Measurements from ENCODE around the gene JAGN1.

DNA sequence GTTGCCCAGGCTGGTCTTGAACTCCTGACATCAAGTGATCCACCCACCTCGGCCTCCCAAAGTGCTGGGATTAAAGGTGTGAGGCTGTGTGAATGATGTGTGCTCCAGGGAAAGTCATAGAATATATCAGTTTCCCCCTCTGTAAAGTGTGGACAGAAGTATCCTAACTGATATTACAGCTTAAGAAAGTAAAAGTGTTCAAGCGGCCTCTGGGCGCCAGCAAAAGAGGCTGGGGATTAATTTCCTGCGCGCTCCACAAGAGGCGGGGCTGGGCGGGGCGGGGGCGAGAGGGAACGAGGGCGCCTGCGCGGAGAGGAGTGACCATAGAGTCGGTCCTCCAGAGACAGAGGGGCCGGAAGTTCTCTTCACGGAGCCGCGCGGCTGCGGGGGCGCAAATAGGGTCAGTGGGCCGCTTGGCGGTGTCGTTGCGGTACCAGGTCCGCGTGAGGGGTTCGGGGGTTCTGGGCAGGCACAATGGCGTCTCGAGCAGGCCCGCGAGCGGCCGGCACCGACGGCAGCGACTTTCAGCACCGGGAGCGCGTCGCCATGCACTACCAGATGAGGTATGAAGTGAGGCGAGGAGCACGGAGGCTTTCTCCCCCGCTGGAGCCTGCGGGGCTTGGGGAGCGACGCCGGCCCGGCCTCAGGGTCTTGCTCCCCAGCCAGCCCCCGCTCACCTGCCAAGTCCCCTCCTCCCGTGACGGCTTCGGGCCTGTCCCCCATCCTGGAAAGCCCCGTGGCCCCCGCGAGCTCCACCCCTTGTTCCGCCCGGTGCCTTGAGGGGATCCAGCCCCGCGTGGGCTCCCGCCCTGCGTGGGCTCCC, at the start of gene JAGN1:
- TF ChIP-seq, protein P1, sequence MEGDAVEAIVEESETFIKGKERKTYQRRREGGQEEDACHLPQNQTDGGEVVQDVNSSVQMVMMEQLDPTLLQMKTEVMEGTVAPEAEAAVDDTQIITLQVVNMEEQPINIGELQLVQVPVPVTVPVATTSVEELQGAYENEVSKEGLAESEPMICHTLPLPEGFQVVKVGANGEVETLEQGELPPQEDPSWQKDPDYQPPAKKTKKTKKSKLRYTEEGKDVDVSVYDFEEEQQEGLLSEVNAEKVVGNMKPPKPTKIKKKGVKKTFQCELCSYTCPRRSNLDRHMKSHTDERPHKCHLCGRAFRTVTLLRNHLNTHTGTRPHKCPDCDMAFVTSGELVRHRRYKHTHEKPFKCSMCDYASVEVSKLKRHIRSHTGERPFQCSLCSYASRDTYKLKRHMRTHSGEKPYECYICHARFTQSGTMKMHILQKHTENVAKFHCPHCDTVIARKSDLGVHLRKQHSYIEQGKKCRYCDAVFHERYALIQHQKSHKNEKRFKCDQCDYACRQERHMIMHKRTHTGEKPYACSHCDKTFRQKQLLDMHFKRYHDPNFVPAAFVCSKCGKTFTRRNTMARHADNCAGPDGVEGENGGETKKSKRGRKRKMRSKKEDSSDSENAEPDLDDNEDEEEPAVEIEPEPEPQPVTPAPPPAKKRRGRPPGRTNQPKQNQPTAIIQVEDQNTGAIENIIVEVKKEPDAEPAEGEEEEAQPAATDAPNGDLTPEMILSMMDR (IDR thresholded peaks at IDR 0.05) = no peak
- peak; percentile 81 for TF ChIP-seq POLR2AphosphoS5 (IDR thresholded peaks at IDR 0.05; ENCODE audit: low read depth, low read length)
- TF ChIP-seq, protein P2, sequence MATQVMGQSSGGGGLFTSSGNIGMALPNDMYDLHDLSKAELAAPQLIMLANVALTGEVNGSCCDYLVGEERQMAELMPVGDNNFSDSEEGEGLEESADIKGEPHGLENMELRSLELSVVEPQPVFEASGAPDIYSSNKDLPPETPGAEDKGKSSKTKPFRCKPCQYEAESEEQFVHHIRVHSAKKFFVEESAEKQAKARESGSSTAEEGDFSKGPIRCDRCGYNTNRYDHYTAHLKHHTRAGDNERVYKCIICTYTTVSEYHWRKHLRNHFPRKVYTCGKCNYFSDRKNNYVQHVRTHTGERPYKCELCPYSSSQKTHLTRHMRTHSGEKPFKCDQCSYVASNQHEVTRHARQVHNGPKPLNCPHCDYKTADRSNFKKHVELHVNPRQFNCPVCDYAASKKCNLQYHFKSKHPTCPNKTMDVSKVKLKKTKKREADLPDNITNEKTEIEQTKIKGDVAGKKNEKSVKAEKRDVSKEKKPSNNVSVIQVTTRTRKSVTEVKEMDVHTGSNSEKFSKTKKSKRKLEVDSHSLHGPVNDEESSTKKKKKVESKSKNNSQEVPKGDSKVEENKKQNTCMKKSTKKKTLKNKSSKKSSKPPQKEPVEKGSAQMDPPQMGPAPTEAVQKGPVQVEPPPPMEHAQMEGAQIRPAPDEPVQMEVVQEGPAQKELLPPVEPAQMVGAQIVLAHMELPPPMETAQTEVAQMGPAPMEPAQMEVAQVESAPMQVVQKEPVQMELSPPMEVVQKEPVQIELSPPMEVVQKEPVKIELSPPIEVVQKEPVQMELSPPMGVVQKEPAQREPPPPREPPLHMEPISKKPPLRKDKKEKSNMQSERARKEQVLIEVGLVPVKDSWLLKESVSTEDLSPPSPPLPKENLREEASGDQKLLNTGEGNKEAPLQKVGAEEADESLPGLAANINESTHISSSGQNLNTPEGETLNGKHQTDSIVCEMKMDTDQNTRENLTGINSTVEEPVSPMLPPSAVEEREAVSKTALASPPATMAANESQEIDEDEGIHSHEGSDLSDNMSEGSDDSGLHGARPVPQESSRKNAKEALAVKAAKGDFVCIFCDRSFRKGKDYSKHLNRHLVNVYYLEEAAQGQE (IDR thresholded peaks at IDR 0.05; ENCODE audit: insufficient read depth in 1 of 2, low read depth in 2 of 2, low read length in 1 of 2) = no peak
